HG03060 (cell line): ENCODE data around the gene OR2S2.

Source experiments
- ATAC-seq: cut with Tn5 transposase; IDR thresholded peaks from one replicate; pipeline ENCODE4 v1.9.1; 2021; ENCODE audit warnings: low read depth, moderate number of reproducible peaks; ENCODE audit not compliant: unreplicated experiment

The OR2S2 gene

DNA sequence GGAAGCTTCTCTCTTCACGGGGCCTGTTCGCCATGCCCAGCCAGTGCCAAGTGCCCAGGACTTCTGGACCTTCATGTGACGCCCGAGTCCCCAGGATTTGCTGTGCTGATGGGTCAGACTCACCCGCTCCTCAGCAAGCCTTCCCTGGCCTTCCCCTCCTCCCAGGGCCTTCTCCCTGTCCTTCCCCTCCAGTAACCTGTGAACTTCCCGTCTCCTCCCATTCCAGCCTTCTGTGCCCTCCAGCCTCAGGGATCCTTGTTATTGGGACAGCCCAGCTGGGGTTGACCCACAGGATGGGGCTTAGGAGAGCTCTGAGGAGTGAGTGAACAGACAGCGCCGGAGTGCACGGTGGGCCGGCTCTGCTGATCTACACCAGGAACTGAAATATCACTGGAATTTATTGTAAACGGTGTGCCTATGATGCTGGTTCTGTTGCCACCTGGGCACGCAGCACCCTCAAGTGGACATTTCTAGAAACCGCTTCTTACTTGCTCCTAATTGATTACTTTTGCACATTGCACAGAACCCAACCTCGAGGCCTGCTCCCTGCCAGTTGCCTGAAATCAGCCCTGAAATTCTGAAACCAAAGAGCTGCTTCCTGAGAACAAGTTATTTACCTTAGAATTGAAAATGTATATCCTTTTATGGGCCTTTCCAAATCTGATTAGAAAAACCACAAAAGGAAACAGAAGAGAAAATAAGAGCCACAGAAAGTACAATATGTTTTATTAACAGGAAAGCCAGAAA lies 47.2 kb downstream of the OR2S2 start:
- no peak for ATAC-seq

DNA sequence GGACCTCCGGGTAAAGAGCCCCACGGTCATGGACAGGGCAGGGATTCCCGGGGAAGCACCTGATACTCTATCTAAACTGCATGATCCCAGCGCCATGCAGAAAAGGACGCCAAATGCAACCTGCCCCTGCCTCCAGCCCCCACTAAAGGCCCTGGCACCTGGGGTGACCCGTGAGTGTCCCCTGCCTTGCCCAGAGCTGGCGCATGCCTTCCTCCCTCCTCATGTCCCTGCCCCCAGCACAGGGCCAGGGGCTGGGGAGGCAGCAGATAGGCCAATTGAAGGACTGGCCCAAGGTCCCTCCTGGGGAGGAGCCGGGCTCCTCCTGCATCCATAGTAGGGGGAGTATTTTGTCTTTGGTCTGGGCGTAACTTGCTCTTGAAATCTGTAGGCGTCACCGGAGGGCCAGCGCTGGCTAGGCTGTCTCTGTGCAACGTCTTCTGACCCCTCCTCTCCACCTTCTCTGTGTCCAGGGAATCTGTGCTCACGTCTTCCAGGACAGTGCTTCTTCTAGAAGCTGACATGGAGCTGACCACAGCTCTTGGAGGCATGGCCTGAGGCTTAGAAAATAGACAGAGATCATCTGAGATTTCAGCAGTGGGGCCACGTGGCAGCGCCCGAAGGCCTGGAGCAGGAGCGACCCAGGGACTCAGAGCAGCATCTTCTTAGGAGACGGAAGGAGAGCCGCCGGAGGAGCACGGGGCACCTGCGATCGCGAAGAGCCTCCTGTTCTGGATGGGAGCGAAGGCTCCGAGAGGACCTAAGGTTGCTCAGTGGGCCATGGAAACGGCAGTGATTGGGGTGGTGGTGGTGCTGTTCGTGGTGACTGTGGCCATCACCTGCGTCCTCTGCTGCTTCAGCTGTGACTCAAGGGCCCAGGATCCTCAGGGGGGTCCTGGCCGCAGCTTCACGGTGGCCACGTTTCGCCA lies 48.0 kb downstream of the OR2S2 start:
- ATAC-seq = no peak

DNA sequence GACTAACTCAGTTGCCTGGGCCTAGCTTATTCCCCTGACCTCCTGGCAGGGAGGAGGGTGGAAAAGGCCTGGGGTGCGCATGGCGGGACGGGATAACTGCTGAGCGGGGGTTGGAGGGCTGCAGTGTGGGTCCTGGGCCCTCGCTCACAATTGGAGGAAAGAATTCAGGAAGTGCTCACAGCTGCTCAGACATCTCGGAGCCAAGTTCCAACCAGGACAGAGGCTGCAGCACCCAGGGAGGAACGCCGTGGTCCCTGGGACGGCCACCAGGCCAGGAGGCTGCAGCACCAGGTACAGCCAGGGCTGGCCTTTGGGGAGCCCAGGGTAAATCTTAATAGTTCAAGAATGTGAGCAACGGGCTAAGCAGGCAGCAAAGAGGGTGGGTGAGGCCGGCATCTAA lies 48.7 kb downstream of the OR2S2 start, which contains the start of gene SPAAR:
Gene SPAAR (plus strand): TSS at position 217 of the 400 bp plus-strand sequence. CDS start 974 bp downstream, outside the sequence.
- ATAC-seq = no peak

DNA sequence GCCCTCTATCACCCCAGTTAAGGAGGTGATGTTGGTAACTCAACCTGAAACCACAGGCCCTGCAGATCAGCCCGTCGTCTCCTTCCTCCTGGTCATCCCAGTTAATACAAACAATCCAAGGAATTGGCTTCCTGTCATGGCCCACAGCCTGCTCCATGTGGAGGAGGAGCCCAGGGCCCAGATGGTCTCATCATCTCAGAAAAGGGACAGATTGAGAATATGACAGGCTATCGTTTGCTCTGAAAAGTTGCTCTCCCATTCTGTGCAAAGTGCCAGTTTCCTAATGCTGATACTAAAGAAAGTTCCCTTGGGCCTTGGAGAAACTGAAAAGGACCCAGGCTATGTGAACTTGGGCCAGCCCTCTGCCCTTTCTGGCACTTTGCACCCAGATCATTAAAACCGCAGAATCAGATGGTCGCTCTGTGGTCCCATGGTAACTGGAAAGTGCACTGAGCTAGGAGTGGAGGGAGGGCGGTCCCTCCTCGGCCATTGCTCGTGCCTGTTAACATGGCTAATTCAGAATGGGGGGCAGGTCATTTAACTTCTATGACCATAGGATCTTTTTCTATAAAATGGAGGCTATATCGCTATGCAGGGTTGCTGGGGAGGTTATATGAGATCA lies 49.3 kb downstream of the OR2S2 start:
- no peak for ATAC-seq

DNA sequence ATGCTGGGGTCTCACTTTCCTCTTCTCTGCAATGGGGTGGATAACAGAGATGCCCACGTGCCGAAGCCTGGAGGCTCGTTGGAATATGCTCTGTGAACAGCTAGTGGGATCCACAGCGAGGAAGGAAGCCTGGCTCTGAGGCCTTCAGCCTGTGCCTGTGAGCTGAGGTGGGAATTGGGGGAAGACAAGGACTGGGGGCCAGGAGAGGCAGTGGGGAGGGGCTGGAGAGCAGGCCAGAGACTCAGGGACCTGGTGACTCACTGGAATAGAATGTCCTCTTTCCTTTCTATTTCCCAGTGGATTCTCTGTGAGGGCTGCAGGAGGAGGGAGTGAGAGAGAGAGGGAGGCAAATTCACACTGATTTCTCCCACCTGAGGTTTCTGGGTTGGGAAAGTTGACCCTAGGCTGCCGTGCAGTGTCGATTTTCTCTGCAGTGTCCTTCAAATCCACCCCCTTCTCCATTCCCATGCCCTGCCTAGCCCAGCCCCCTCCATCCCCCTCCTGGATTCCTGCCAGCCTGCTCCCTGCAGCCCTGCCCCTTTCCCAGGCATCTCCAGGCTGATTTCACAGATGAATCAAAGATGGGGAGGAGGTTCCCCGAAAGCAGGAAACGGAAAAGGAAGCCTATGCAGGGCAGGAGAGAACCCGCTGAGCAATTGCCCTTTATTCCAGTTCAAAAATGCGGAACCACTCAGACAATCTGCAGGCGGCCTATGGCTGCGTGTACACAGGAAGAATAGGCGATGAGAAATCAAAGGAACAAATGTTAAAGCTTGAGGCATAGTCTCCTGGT lies 50.0 kb downstream of the OR2S2 start:
- ATAC-seq = no peak
